RWPE2 (cell line): ENCODE measurements around the gene XPO5.

Source experiments
- ATAC-seq: fragments of 200-7000 bp; cut with Tn5 transposase; 3 replicates; pipeline ENCODE4 v1.9.1; 2021; ENCODE audit warnings: low read depth
- DNase-seq: peaks from one replicate; pipeline ENCODE4 v3.0.0-alpha.2; 2020; ENCODE audit warnings: low spot score
- H3K27ac ChIP-seq: fragments of 450-650 bp; 2 replicates; pipeline ENCODE4 v1.5.1; 2017; ENCODE audit warnings: mild to moderate bottlenecking; ENCODE audit not compliant: poor library complexity, severe bottlenecking
- H3K27me3 ChIP-seq: fragments of 250-450 bp; sonication (Bioruptor Pico); 2 replicates; pipeline ENCODE4 v1.5.1; 2021; ENCODE audit warnings: mild to moderate bottlenecking, moderate library complexity; ENCODE audit not compliant: insufficient read depth, poor library complexity, severe bottlenecking
- H3K36me3 ChIP-seq: fragments of 250-450 bp; sonication (Bioruptor Pico); 2 replicates; pipeline ENCODE4 v1.5.1; 2020; ENCODE audit warnings: low read depth, mild to moderate bottlenecking, moderate library complexity
- H3K4me1 ChIP-seq: fragments of 250-450 bp; sonication (Bioruptor Pico); 2 replicates; pipeline ENCODE4 v1.5.1; 2021; ENCODE audit warnings: mild to moderate bottlenecking, moderate library complexity; ENCODE audit not compliant: insufficient read depth, poor library complexity, severe bottlenecking
- H3K4me3 ChIP-seq: fragments of 250-450 bp; sonication (Bioruptor Pico); 2 replicates; pipeline ENCODE4 v1.5.1; 2021; ENCODE audit warnings: mild to moderate bottlenecking, moderate library complexity; ENCODE audit not compliant: severe bottlenecking
- H3K9me3 ChIP-seq: fragments of 250-450 bp; sonication (Bioruptor Pico); 2 replicates; pipeline ENCODE4 v1.5.1; 2021; ENCODE audit warnings: mild to moderate bottlenecking, moderate library complexity; ENCODE audit not compliant: severe bottlenecking
- CTCF ChIP-seq: fragments of 450-650 bp; IDR thresholded peaks from one replicate; pipeline ENCODE4 v1.5.1; 2017; ENCODE audit warnings: mild to moderate bottlenecking, moderate library complexity; ENCODE audit not compliant: poor library complexity, severe bottlenecking

Gene XPO5

GRCh38 chr6:43509142-43509983 lies 66.5 kb downstream of the XPO5 start:
- H3K27me3 ChIP-seq: no peaks in the 10 kb centered on the region
- DNase-seq: no peak
- no peak for TF ChIP-seq CTCF
- ATAC-seq: peak; percentile 2; the same call in 1 of the 3 replicates
- H3K27ac ChIP-seq: no peak overlapping the region
- no peaks in the 10 kb centered on the region for H3K4me1 ChIP-seq
- peak overlapping the region; percentile 47 for H3K4me3 ChIP-seq
- H3K9me3 ChIP-seq: no peaks in the 10 kb centered on the region
- peaks cover 12% of the 10 kb centered on the region for H3K36me3 ChIP-seq

- Histone ChIP-seq H3K36me3 (peaks cover 6% of the 10 kb centered on the region), H3K27me3 (no peaks in the 10 kb centered on the region), H3K4me1 (no peaks in the 10 kb centered on the region), H3K4me3 (no peak overlapping the region), H3K27ac (no peak overlapping the region), H3K9me3 (no peaks in the 10 kb centered on the region)
- no peak for ATAC-seq
- TF ChIP-seq CTCF: no peak
- no peak for DNase-seq
These were observed 67.2 kb downstream of the XPO5 start for GRCh38 chr6:43508481-43509141.

GRCh38 chr6:43506667-43507471 lies 69.0 kb downstream of the XPO5 start:
- Histone ChIP-seq H3K27me3 (no peaks in the 10 kb centered on the region), H3K4me3 (no peak overlapping the region), H3K27ac (no peak overlapping the region), H3K9me3 (no peaks in the 10 kb centered on the region), H3K4me1 (no peaks in the 10 kb centered on the region), H3K36me3 (peaks cover 10% of the 10 kb centered on the region)
- DNase-seq (no peak), ATAC-seq (peak; percentile 55)
- peak; percentile 96 for TF ChIP-seq CTCF

- ATAC-seq (no peak), DNase-seq (no peak)
- Histone ChIP-seq H3K4me1 (no peaks in the 10 kb centered on the region), H3K27ac (no peak overlapping the region), H3K9me3 (no peaks in the 10 kb centered on the region), H3K27me3 (no peaks in the 10 kb centered on the region), H3K4me3 (no peak overlapping the region), H3K36me3 (peaks cover 14% of the 10 kb centered on the region)
- TF ChIP-seq CTCF: no peak
These were observed 69.7 kb downstream of the XPO5 start for GRCh38 chr6:43506171-43506570.
